SH-SY5Y (cell line): Measurements from ENCODE around the gene PBX3.

Experiments
- GATA2 ChIP-seq: IDR thresholded peaks from 2 replicates; pipeline ENCODE4 v1.6.1; 2011; ENCODE audit warnings: mild to moderate bottlenecking, low read depth, low read length
- GATA3 ChIP-seq: IDR thresholded peaks from 2 replicates; pipeline ENCODE4 v1.6.1; 2011; ENCODE audit warnings: low read depth, mild to moderate bottlenecking, low read length, moderate library complexity

GRCh38 chr9:125969462-125969861 is 222.3 kb downstream of the PBX3 start:
- TF ChIP-seq GATA3 (no peak), GATA2 (no peak)
